ACC112 (cell line): ENCODE results near the gene SPTBN5.

ENCODE experiments used
- H2AFZ ChIP-seq: fragments of 200-600 bp; sonication (generic); one replicate; pipeline ENCODE4 v1.6.0; 2017; ENCODE audit warnings: antibody characterized with exemption, low read length; ENCODE audit not compliant: unreplicated experiment
- H3K27ac ChIP-seq: fragments of 200-600 bp; sonication (generic); 2 replicates; pipeline ENCODE4 v1.5.1; 2014; ENCODE audit warnings: low read depth, mild to moderate bottlenecking, antibody characterized with exemption, low read length, moderate library complexity
- H3K27me3 ChIP-seq: fragments of 200-600 bp; sonication (generic); 2 replicates; pipeline ENCODE4 v1.6.1; 2014; ENCODE audit warnings: mild to moderate bottlenecking, antibody characterized with exemption, low read length, moderate library complexity, mixed read lengths; ENCODE audit not compliant: insufficient read depth
- H3K36me3 ChIP-seq: fragments of 200-600 bp; sonication (generic); 2 replicates; pipeline ENCODE4 v1.6.1; 2016; ENCODE audit warnings: mild to moderate bottlenecking, antibody characterized with exemption, low read length, moderate library complexity, mixed read lengths; ENCODE audit not compliant: insufficient read depth
- H3K4me1 ChIP-seq: fragments of 200-600 bp; sonication (generic); one replicate; pipeline ENCODE4 v1.6.1; 2016; ENCODE audit warnings: low read length, mixed read lengths; ENCODE audit not compliant: insufficient read depth, unreplicated experiment, control insufficient read depth
- H3K4me3 ChIP-seq: fragments of 200-600 bp; sonication (generic); 2 replicates; pipeline ENCODE4 v1.5.1; 2014; ENCODE audit warnings: mild to moderate bottlenecking, low read depth, low read length
- H3K79me2 ChIP-seq: fragments of 200-600 bp; sonication (generic); one replicate; pipeline ENCODE4 v1.6.0; 2016; ENCODE audit warnings: low read length; ENCODE audit not compliant: control insufficient read depth, unreplicated experiment, insufficient read depth

Gene SPTBN5

DNA sequence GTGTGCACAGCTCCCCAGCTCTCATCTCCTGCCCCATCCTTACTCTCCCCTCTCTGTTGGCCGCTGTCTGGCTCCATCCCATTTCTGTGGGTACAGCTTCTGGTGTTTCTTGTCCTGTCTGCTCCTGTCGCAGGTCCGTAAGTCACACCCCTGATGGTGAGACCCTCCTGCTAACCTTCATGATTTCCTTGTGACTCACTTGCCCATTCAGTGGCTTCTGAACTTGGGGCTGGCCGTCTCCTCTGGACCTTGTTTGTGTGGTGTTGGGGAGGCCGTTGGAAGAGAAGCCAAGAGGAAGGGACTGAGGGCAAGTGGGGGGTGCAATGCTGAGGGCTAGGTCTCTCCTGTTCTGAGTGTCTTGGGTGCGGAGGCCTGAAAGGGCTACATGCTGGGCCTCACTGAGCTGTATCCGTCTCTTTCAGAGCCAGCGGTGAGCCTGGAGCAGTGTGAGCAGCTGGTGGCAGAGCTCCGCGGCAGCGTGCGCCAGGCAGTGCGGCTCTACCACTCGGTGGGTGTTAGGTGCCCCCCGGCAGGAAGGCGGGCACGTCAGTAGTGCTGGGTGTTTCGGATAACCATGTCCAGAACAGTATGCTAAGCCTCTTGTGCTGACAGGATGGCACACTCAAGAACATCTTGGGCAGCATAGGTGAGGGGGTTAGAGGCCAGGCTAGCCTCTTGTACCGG is 69.6 kb downstream of the SPTBN5 start:
- H3K79me2 ChIP-seq: no peaks in the 10 kb centered on the region
- peaks cover 15% of the 10 kb centered on the region for H3K4me1 ChIP-seq
- peaks cover 3% of the 10 kb centered on the region; the same call in 1 of the 2 replicates for H3K36me3 ChIP-seq
- H3K27me3 ChIP-seq: no peaks in the 10 kb centered on the region
- no peak overlapping the region for H3K4me3 ChIP-seq
- no peak overlapping the region for H2AFZ ChIP-seq
- no peak overlapping the region for H3K27ac ChIP-seq

DNA sequence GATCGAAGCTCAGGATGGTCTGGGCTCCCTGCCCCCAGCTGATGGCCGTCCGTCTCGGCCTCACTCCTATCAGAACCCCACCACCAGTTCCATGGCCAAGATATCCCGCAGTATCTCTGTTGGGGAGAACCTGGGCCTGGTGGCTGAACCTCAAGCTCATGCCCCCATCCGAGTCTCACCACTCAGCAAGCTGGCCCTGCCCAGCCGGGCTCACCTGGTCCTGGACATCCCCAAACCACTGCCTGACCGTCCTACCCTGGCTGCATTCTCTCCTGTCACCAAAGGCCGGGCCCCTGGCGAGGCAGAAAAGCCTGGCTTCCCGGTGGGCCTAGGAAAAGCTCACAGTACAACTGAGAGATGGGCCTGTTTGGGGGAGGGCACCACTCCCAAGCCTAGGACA is 70.4 kb downstream of the SPTBN5 start:
- Histone ChIP-seq H3K79me2 (no peaks in the 10 kb centered on the region), H3K27ac (no peak overlapping the region), H3K4me3 (no peak overlapping the region), H3K27me3 (no peaks in the 10 kb centered on the region), H3K36me3 (peaks cover 9% of the 10 kb centered on the region; the same call in 1 of the 2 replicates), H2AFZ (no peak overlapping the region), H3K4me1 (peaks cover 11% of the 10 kb centered on the region)

DNA sequence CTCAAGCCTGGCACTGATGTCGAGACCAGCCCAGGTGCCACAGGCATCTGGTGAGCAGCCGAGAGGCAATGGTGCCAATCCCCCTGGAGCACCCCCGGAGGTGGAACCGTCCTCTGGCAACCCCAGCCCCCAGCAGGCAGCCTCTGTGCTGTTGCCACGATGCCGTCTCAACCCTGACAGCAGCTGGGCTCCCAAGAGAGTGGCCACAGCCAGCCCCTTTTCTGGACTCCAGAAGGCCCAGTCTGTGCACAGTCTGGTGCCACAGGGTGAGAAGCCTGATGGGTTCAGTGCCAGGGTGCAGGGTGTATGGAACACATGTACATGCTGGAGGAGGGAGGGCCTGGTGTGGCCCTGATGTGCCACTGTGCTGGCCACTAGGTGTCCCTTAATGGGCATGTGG is 70.9 kb downstream of the SPTBN5 start:
- Histone ChIP-seq H3K79me2 (no peaks in the 10 kb centered on the region), H2AFZ (no peak overlapping the region), H3K4me1 (peaks cover 11% of the 10 kb centered on the region), H3K27ac (no peak overlapping the region), H3K27me3 (no peaks in the 10 kb centered on the region), H3K36me3 (peaks cover 13% of the 10 kb centered on the region; the same call in 1 of the 2 replicates), H3K4me3 (no peak overlapping the region)

GRCh38 chr15:41822471-41822870 is 71.4 kb downstream of the SPTBN5 start:
- H3K4me3 ChIP-seq: no peak overlapping the region
- H3K36me3 ChIP-seq: peaks cover 13% of the 10 kb centered on the region; the same call in 1 of the 2 replicates
- no peak overlapping the region for H2AFZ ChIP-seq
- no peak overlapping the region for H3K27ac ChIP-seq
- H3K79me2 ChIP-seq: no peaks in the 10 kb centered on the region
- no peaks in the 10 kb centered on the region for H3K27me3 ChIP-seq
- peaks cover 11% of the 10 kb centered on the region for H3K4me1 ChIP-seq

GRCh38 chr15:41821831-41822230 is 72.0 kb downstream of the SPTBN5 start:
- H3K36me3 ChIP-seq: peaks cover 13% of the 10 kb centered on the region; the same call in 1 of the 2 replicates
- H3K4me3 ChIP-seq: no peak overlapping the region
- H3K4me1 ChIP-seq: peaks cover 11% of the 10 kb centered on the region
- H2AFZ ChIP-seq: no peak overlapping the region
- no peak overlapping the region for H3K27ac ChIP-seq
- no peaks in the 10 kb centered on the region for H3K27me3 ChIP-seq
- no peaks in the 10 kb centered on the region for H3K79me2 ChIP-seq

GRCh38 chr15:41820791-41821423 is 72.9 kb downstream of the SPTBN5 start:
- no peak overlapping the region for H3K4me3 ChIP-seq
- H3K27ac ChIP-seq: no peak overlapping the region
- no peaks in the 10 kb centered on the region for H3K27me3 ChIP-seq
- no peak overlapping the region for H2AFZ ChIP-seq
- H3K4me1 ChIP-seq: peaks cover 11% of the 10 kb centered on the region
- H3K79me2 ChIP-seq: no peaks in the 10 kb centered on the region
- peaks cover 13% of the 10 kb centered on the region; the same call in 1 of the 2 replicates for H3K36me3 ChIP-seq

DNA sequence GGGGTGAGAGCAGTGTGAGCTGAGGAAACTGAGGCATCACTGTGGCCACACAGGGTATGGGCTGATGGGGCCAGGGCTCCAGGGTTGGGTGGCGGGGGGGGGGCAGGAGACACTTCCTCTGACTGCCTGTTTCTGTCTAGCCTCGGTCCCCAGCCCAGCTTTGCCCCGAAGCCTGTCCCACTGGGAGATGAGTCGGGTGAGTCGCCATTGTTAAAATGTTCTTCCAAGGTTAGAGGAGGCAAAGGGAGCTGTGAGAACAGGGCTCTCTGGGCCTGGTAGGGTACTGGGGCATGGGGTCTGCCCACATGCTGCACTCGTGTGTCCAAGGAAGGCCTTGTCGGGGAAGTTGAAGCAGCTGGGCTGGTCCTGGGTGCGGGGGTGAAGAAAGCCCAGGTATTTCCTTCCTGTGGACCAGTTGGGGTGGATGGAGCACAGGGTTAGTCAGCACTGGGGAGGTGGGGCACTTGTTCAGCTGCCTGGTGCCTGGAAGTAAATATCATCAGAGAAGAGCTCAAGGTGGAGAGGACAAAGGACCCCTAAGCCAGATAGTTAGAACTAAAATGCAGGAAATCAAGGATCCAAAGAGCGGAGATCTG is 74.3 kb downstream of the SPTBN5 start:
- Histone ChIP-seq H3K27me3 (no peaks in the 10 kb centered on the region), H3K79me2 (no peaks in the 10 kb centered on the region), H3K27ac (no peak overlapping the region), H2AFZ (no peak overlapping the region), H3K4me1 (peaks cover 11% of the 10 kb centered on the region), H3K36me3 (peaks cover 13% of the 10 kb centered on the region; the same call in 1 of the 2 replicates), H3K4me3 (no peak overlapping the region)

GRCh38 chr15:41817781-41818180 is 76.1 kb downstream of the SPTBN5 start:
- H2AFZ ChIP-seq: no peak overlapping the region
- H3K27ac ChIP-seq: no peak overlapping the region
- no peaks in the 10 kb centered on the region for H3K79me2 ChIP-seq
- no peaks in the 10 kb centered on the region for H3K27me3 ChIP-seq
- H3K36me3 ChIP-seq: peaks cover 10% of the 10 kb centered on the region; the same call in 1 of the 2 replicates
- H3K4me3 ChIP-seq: no peak overlapping the region
- H3K4me1 ChIP-seq: peaks cover 11% of the 10 kb centered on the region

- Histone ChIP-seq H3K27ac (no peak overlapping the region), H3K27me3 (no peaks in the 10 kb centered on the region), H2AFZ (no peak overlapping the region), H3K79me2 (no peaks in the 10 kb centered on the region), H3K36me3 (peaks cover 12% of the 10 kb centered on the region; the same call in 1 of the 2 replicates), H3K4me3 (no peak overlapping the region), H3K4me1 (peaks cover 11% of the 10 kb centered on the region)
These were observed 76.5 kb downstream of the SPTBN5 start for GRCh38 chr15:41817327-41817726.

DNA sequence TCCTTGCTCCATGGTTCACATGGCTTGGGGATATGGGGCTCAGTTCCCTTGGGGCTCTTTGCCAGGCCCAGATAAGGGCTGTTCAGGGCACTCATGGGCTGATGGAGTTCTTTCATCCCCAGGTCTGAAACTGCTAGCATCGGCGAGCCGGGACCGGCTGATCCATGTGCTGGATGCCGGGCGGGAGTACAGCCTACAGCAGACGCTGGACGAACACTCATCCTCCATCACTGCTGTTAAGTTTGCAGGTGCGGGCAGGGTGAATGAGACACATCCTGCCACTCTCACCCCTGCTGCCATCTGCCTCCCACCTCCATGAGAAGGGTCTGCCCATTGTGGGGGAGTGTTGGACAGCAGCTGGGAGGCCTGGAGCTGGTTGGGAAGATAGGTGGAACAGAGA is 77.1 kb downstream of the SPTBN5 start:
- H3K36me3 ChIP-seq: peaks cover 14% of the 10 kb centered on the region; the same call in 1 of the 2 replicates
- H3K79me2 ChIP-seq: no peaks in the 10 kb centered on the region
- peaks cover 11% of the 10 kb centered on the region for H3K4me1 ChIP-seq
- no peaks in the 10 kb centered on the region for H3K27me3 ChIP-seq
- no peak overlapping the region for H2AFZ ChIP-seq
- no peak overlapping the region for H3K4me3 ChIP-seq
- no peak overlapping the region for H3K27ac ChIP-seq
